DND-41 (cell line): ENCODE results near the gene CDK2AP2.

Experiments
- ATAC-seq: fragments of 200-7000 bp; cut with Tn5 transposase; 3 replicates; pipeline ENCODE4 v1.9.1; 2021; ENCODE audit warnings: low read depth; ENCODE audit not compliant: insufficient read depth
- DNase-seq: peaks from one replicate; pipeline ENCODE4 v3.0.0-alpha.2; 2020
- H2AFZ ChIP-seq: 2 replicates; pipeline ENCODE4 v1.6.0; 2012; ENCODE audit warnings: low read depth, low read length
- H3K27ac ChIP-seq: 2 replicates; pipeline ENCODE4 v1.5.1; 2012; ENCODE audit warnings: low read length, inconsistent platforms
- H3K27me3 ChIP-seq: fragments of 200-600 bp; sonication (generic); 2 replicates; pipeline ENCODE4 v1.6.0; 2012; ENCODE audit warnings: low read length, mild to moderate bottlenecking, inconsistent platforms; ENCODE audit not compliant: insufficient read depth, poor library complexity
- H3K36me3 ChIP-seq: 2 replicates; pipeline ENCODE4 v1.5.1; 2012; ENCODE audit warnings: low read length, inconsistent platforms; ENCODE audit not compliant: insufficient read depth
- H3K4me1 ChIP-seq: 2 replicates; pipeline ENCODE4 v1.5.1; 2012; ENCODE audit warnings: mild to moderate bottlenecking, low read length; ENCODE audit not compliant: insufficient read depth
- H3K4me2 ChIP-seq: 2 replicates; pipeline ENCODE4 v1.6.0; 2012; ENCODE audit warnings: mild to moderate bottlenecking, moderate library complexity, low read length, inconsistent platforms; ENCODE audit not compliant: insufficient read depth
- H3K4me3 ChIP-seq, 2 experiments: fragments of 200-600 bp in 1 of 2; shearing (Covaris generic) in 1 of 2; 2 replicates each; pipeline ENCODE4 v1.5.1; 2012 to 2016; ENCODE audit warnings: inconsistent platforms in 2 of 2, low read length in 2 of 2, mild to moderate bottlenecking in 2 of 2, low read depth in 1 of 2, moderate library complexity in 1 of 2
- H3K79me2 ChIP-seq: 2 replicates; pipeline ENCODE4 v1.6.0; 2012; ENCODE audit warnings: low read length, inconsistent platforms; ENCODE audit not compliant: insufficient read depth
- H3K9ac ChIP-seq: 2 replicates; pipeline ENCODE4 v1.6.0; 2012; ENCODE audit warnings: low read depth, mild to moderate bottlenecking, inconsistent platforms, low read length, moderate library complexity
- H3K9me3 ChIP-seq: 2 replicates; pipeline ENCODE4 v1.5.1; 2012; ENCODE audit warnings: low read length, moderate library complexity, mild to moderate bottlenecking, inconsistent platforms; ENCODE audit not compliant: insufficient read depth, severe bottlenecking
- H4K20me1 ChIP-seq: 2 replicates; pipeline ENCODE4 v1.6.0; 2012; ENCODE audit warnings: low read length; ENCODE audit not compliant: insufficient read depth
- CTCF ChIP-seq: IDR thresholded peaks from 2 replicates; pipeline ENCODE4 v1.5.1; 2012; ENCODE audit warnings: borderline replicate concordance, low read length, moderate library complexity, mild to moderate bottlenecking; ENCODE audit not compliant: poor library complexity, severe bottlenecking; ENCODE audit errors: extremely low read depth
- EZH2 ChIP-seq: IDR thresholded peaks from 3 replicates; pipeline ENCODE4 v1.6.1; 2012; ENCODE audit warnings: borderline replicate concordance, low read depth, mild to moderate bottlenecking, moderate library complexity, low read length, inconsistent platforms; ENCODE audit not compliant: severe bottlenecking

Gene CDK2AP2

GRCh38 chr11:67543585-67543984, 35.6 kb upstream of the CDK2AP2 start:
- Histone ChIP-seq H3K4me1 (peaks cover 49% of the 10 kb centered on the region), H3K27me3 (no peaks in the 10 kb centered on the region), H3K79me2 (no peaks in the 10 kb centered on the region), H4K20me1 (no peaks in the 10 kb centered on the region), H3K4me2 (no peak overlapping the region), H3K27ac (peak overlapping the region; percentile 92), H3K9me3 (no peaks in the 10 kb centered on the region), H2AFZ (no peak overlapping the region), H3K9ac (peak overlapping the region; percentile 40; the same call in 1 of the 2 replicates), H3K36me3 (no peaks in the 10 kb centered on the region), H3K4me3 (no peak overlapping the region)
- DNase-seq (no peak), ATAC-seq (no peak)
- TF ChIP-seq CTCF (no peak), EZH2 (no peak)

GRCh38 chr11:67542971-67543370, 35.0 kb upstream of the CDK2AP2 start:
- H3K9me3 ChIP-seq: no peaks in the 10 kb centered on the region
- no peak overlapping the region for H3K4me3 ChIP-seq
- H3K4me1 ChIP-seq: peaks cover 49% of the 10 kb centered on the region
- ATAC-seq: no peak
- H3K4me2 ChIP-seq: no peak overlapping the region
- H3K36me3 ChIP-seq: no peaks in the 10 kb centered on the region
- no peaks in the 10 kb centered on the region for H3K27me3 ChIP-seq
- peak overlapping the region; percentile 40; the same call in 1 of the 2 replicates for H3K9ac ChIP-seq
- H2AFZ ChIP-seq: 0 out of 2 replicates have a peak overlapping the region, but pooled peaks have one; percentile 8
- TF ChIP-seq CTCF (no peak), EZH2 (no peak)
- H3K79me2 ChIP-seq: no peaks in the 10 kb centered on the region
- DNase-seq: no peak
- peak overlapping the region; percentile 92 for H3K27ac ChIP-seq
- H4K20me1 ChIP-seq: no peaks in the 10 kb centered on the region

- no peaks in the 10 kb centered on the region for H4K20me1 ChIP-seq
- no peaks in the 10 kb centered on the region for H3K36me3 ChIP-seq
- peak overlapping the region; percentile 25; the same call in 1 of the 2 replicates for H3K27ac ChIP-seq
- H3K4me2 ChIP-seq: no peak overlapping the region
- DNase-seq (no peak), ATAC-seq (no peak)
- no peaks in the 10 kb centered on the region for H3K27me3 ChIP-seq
- peaks cover 46% of the 10 kb centered on the region for H3K4me1 ChIP-seq
- no peaks in the 10 kb centered on the region for H3K9me3 ChIP-seq
- TF ChIP-seq CTCF (no peak), EZH2 (no peak)
- no peaks in the 10 kb centered on the region for H3K79me2 ChIP-seq
- no peak overlapping the region for H3K9ac ChIP-seq
- H2AFZ ChIP-seq: no peak overlapping the region
- no peak overlapping the region for H3K4me3 ChIP-seq
These were observed 34.2 kb upstream of the CDK2AP2 start for GRCh38 chr11:67542169-67542568.
